ENCODE data around the gene CACNA2D3. TPM values are rescaled to one million over a fixed set of nuclear protein-coding genes. Genes with fewer than 3 reads are reported as not detected.
"Not testable (repeated sequence)": the region's sequence is repeated elsewhere in the genome, so short reads cannot be mapped to it uniquely, and the experiment has no call there.

Gene CACNA2D3
- 8.3 TPM for total RNA-seq

GRCh38 chr3:54122324-54123002 is at the start of gene CACNA2D3:
CACNA2D3 (plus strand) TSS chr3:54122552.
- no peak for DNase-seq (ENCODE audit: low spot score)

- DNase-seq (ENCODE audit: low spot score): no peak
Observed at GRCh38 chr3:54073386-54073785, 49.0 kb upstream of the CACNA2D3 start.

GRCh38 chr3:54079314-54079713 is 43.0 kb upstream of the CACNA2D3 start:
- DNase-seq (ENCODE audit: low spot score): no peak

GRCh38 chr3:54079730-54080325 is 42.5 kb upstream of the CACNA2D3 start:
- DNase-seq (ENCODE audit: low spot score): no peak

GRCh38 chr3:54083921-54084320 is 38.4 kb upstream of the CACNA2D3 start:
- DNase-seq (ENCODE audit: low spot score): no peak

- DNase-seq (ENCODE audit: low spot score): no peak
Observed at GRCh38 chr3:54085936-54086335, 36.4 kb upstream of the CACNA2D3 start.

GRCh38 chr3:54086652-54087405 is 35.5 kb upstream of the CACNA2D3 start:
- no peak for DNase-seq (ENCODE audit: low spot score)

- DNase-seq (ENCODE audit: low spot score): no peak
Observed at GRCh38 chr3:54087581-54088410, 34.6 kb upstream of the CACNA2D3 start.

GRCh38 chr3:54093491-54094248 is 28.7 kb upstream of the CACNA2D3 start:
- no peak for DNase-seq (ENCODE audit: low spot score)

- no peak for DNase-seq (ENCODE audit: low spot score)
Observed at GRCh38 chr3:54094926-54095325, 27.4 kb upstream of the CACNA2D3 start.

- DNase-seq (ENCODE audit: low spot score): no peak
Observed at GRCh38 chr3:54099381-54099780, 23.0 kb upstream of the CACNA2D3 start.

- no peak for DNase-seq (ENCODE audit: low spot score)
Observed at GRCh38 chr3:54104084-54104483, 18.3 kb upstream of the CACNA2D3 start.

GRCh38 chr3:54116129-54116528 is 6.2 kb upstream of the CACNA2D3 start:
- not testable (repeated sequence) for DNase-seq (ENCODE audit: low spot score)

- no peak for DNase-seq (ENCODE audit: low spot score)
Observed at GRCh38 chr3:54120657-54121413, 1.5 kb upstream of the CACNA2D3 start.

- no peak for DNase-seq (ENCODE audit: low spot score)
Observed at GRCh38 chr3:54121414-54122323, 683 bp upstream of the CACNA2D3 start.

- no peak for DNase-seq (ENCODE audit: low spot score)
Observed at GRCh38 chr3:54123003-54123775, 837 bp downstream of the CACNA2D3 start.

GRCh38 chr3:54123776-54124196 is 1.4 kb downstream of the CACNA2D3 start:
- no peak for DNase-seq (ENCODE audit: low spot score)

- DNase-seq (ENCODE audit: low spot score): no peak
Observed at GRCh38 chr3:54125300-54125699, 2.9 kb downstream of the CACNA2D3 start.

- no peak for DNase-seq (ENCODE audit: low spot score)
Observed at GRCh38 chr3:54126551-54126950, 4.2 kb downstream of the CACNA2D3 start.

Measured in ureter (tissue), 1 donor.